ENCODE measurements around the gene ATP13A2. TPM values are rescaled to one million over a fixed set of nuclear protein-coding genes. Genes with fewer than 3 reads are reported as not detected.
"Not testable (repeated sequence)": the region's sequence is repeated elsewhere in the genome, so short reads cannot be mapped to it uniquely, and the experiment has no call there.

The ATP13A2 gene
- total RNA-seq, 8 experiments from 2014 or later: 32.2 to 80.0 (median 55.8) TPM

DNA sequence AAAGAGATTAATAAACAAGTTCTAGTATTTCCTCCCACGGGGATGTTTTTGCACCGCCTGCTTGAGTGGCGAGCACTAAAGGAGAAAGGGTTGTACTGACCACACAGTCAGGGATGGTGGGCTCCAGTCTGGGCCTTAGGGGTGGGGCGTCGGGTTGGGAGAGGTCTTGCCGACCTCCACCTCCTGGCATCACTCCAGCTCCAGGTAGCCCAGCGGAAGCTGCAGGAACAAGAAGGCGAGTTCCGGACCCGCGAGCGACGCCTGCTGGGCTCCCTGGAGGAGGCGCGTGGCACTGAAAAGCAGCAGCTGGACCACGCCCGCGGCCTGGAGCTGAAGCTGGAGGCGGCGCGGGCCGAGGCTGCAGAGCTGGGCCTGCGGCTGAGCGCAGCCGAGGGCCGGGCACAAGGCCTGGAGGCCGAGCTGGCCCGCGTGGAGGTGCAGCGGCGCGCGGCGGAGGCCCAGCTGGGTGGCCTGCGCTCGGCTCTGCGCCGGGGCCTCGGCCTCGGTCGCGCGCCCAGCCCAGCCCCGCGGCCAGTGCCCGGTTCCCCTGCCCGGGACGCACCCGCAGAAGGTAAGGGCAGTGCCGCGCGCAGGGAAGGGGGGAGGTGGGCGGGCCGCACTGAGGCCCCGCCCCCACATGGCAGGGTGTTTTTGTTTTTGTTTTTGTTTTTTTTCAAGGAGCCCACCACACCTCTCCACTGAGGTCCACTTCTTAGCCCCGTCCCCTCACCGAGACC lies 51.0 kb downstream of the ATP13A2 start:
- 7 to 80% (median 40%) methylated on average over 1 to 26 of the region's 57 CpGs; no CpG with 5 or more reads in 1 of the 10 experiments for WGBS, 10 experiments
- Histone ChIP-seq H3K4me3 (peak overlapping the region; percentile 14 to 28 (median 19)), H3K4me1 (replicated peaks in 1 of 2) (no peaks in the 10 kb centered on the region), H3K27ac (peak overlapping the region in 1 of 2 donors; percentile 19)
- peak; percentile 89 to 99 (median 90) for ATAC-seq (replicated peaks in 6 of 8)
- in situ Hi-C loops (cut with MboI; ENCODE audit: low pct_unique_long_range_greater_than_20kb in 2 of 9, low sequenced_read_pairs in 9 of 9, unreplicated experiment in 9 of 9): no loop called here

DNA sequence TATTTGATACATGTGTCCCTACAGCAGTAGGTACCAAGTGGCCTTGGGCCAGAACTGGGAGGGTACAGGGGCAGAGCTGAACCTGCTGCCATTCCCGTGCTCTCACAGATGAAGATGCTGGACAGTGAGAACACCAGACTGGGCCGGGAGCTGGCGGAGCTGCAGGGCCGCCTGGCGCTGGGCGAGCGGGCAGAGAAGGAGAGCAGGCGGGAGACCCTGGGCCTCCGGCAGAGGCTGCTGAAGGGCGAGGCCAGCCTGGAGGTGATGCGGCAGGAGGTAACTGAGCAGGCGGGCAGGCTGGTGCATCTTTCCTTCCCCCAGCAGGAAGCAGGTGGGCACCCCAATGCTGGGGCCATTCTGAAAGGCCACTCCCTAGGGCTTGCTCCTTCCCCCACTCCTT lies 53.3 kb downstream of the ATP13A2 start:
- WGBS, 10 experiments: 94 to 100% (median 100%) methylated on average over 1 to 10 of the region's 12 CpGs; no CpG with 5 or more reads in 6 of the 10 experiments
- no peak overlapping the region for H3K27ac ChIP-seq
- ATAC-seq (replicated peaks in 6 of 8): no peak
- no peaks in the 10 kb centered on the region for H3K4me1 ChIP-seq (replicated peaks in 1 of 2)
- in situ Hi-C loops (cut with MboI; ENCODE audit: low pct_unique_long_range_greater_than_20kb in 2 of 9, low sequenced_read_pairs in 9 of 9, unreplicated experiment in 9 of 9): loop anchor here in 1 of 9 experiments (10.0 kb wide), 1 partner anchor 86 kb away; no protein-coding TSS in a partner anchor
- no peak overlapping the region for H3K4me3 ChIP-seq

DNA sequence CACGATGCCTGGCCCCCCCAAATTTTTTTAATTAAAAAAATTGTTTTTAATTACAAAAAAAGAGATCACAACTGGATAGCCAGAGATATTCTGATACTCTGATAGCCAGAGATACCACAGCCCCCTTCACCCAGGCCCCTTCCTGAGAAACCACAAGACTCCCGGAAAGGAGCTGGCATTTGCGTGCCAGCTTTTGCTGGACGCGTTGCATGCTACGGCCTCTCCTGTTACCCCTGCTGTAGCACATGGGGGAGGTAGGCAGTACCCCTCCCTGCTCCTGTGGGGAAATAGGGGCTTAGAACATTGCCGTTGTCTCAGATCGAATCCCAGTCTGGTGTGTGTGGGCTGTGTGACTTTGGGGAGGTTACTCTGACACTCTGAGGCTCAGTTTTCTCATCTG lies 54.0 kb downstream of the ATP13A2 start:
- Histone ChIP-seq H3K27ac (no peak overlapping the region), H3K4me3 (no peak overlapping the region), H3K4me1 (replicated peaks in 1 of 2) (no peaks in the 10 kb centered on the region)
- no peak for ATAC-seq (replicated peaks in 6 of 8)
- in situ Hi-C loops (cut with MboI; ENCODE audit: low pct_unique_long_range_greater_than_20kb in 2 of 9, low sequenced_read_pairs in 9 of 9, unreplicated experiment in 9 of 9): loop anchor here in 1 of 9 experiments (10.0 kb wide), 1 partner anchor 87 kb away; no protein-coding TSS in a partner anchor
- 60 to 100% (median 97%) methylated on average over 1 to 8 of the region's 8 CpGs; no CpG with 5 or more reads in 1 of the 10 experiments for WGBS, 10 experiments

DNA sequence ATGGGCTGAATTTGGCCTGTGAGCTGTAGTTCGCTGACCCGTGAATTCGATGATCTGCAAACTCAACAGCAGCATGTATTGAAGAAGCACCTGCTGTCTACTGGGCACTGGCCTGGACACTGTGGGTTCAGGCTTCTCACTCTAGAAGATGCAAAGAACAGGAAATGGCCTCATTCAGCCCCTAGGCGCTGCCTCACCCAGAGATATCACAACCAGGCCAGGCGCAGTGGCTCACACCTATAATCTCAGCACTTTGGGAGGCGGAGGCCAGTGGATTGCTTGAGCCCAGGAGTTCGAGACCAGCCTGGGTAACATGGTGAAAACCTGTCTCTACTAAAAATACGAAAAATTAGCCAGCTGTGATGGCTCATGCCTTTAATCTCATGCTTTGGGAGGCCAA lies 55.0 kb downstream of the ATP13A2 start:
- Histone ChIP-seq H3K4me3 (no peak overlapping the region), H3K4me1 (replicated peaks in 1 of 2) (peaks cover 0 to 4% of the 10 kb centered on the region in 2 donors), H3K27ac (no peak overlapping the region)
- WGBS, 10 experiments: 81 to 100% (median 92%) methylated on average over 2 to 8 of the region's 8 CpGs; no CpG with 5 or more reads in 4 of the 10 experiments
- in situ Hi-C loops (cut with MboI; ENCODE audit: low pct_unique_long_range_greater_than_20kb in 2 of 9, low sequenced_read_pairs in 9 of 9, unreplicated experiment in 9 of 9): loop anchor here in 1 of 9 experiments (10.0 kb wide), 1 partner anchor 88 kb away; no protein-coding TSS in a partner anchor
- no peak for ATAC-seq (replicated peaks in 6 of 8)

DNA sequence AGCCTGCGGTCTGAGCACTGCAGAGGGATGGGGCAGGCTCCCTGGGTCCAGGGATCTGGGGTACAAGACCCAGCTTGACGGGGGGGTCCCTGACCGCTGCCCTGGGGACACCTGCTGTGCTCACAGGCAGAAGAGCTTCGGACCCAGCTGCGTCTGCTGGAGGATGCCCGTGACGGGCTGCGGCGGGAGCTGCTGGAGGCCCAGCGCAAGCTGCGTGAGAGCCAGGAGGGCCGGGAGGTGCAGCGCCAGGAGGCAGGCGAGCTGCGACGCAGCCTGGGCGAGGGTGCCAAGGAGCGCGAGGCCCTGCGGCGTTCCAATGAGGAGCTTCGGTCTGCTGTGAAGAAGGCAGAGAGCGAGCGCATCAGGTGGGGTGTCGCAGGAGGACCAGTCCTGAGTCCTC lies 56.5 kb downstream of the ATP13A2 start:
- Histone ChIP-seq H3K4me3 (no peak overlapping the region), H3K4me1 (replicated peaks in 1 of 2) (peaks cover 0 to 4% of the 10 kb centered on the region in 2 donors), H3K27ac (no peak overlapping the region)
- ATAC-seq (replicated peaks in 6 of 8): no peak
- in situ Hi-C loops (cut with MboI; ENCODE audit: low pct_unique_long_range_greater_than_20kb in 2 of 9, low sequenced_read_pairs in 9 of 9, unreplicated experiment in 9 of 9): loop anchor here in 1 of 9 experiments (10.0 kb wide), 1 partner anchor 90 kb away; no protein-coding TSS in a partner anchor
- 67 to 100% (median 90%) methylated on average over 1 to 23 of the region's 25 CpGs; no CpG with 5 or more reads in 3 of the 10 experiments for WGBS, 10 experiments

DNA sequence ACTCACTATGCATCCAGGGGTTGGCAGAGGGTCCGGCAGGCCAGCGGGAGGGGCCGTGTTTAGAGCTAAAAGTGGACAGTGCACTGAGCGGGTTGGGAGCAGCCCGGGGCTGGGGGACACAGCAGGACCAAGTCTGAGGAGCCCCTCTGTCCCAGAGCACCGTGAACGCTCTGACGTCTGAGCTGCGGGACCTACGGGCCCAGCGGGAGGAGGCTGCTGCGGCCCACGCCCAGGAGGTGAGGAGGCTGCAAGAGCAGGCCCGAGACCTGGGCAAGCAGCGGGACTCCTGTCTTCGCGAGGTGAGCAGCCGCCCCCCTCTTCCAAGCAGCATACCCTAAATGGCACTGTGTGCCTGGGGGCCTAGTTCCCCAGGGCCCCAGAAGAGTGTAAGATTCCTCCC lies 57.1 kb downstream of the ATP13A2 start:
- no peak for ATAC-seq (replicated peaks in 6 of 8)
- no peak overlapping the region for H3K27ac ChIP-seq
- 85 to 100% (median 90%) methylated on average over 4 of the region's 18 CpGs; no CpG with 5 or more reads in 7 of the 10 experiments for WGBS, 10 experiments
- in situ Hi-C loops (cut with MboI; ENCODE audit: low pct_unique_long_range_greater_than_20kb in 2 of 9, low sequenced_read_pairs in 9 of 9, unreplicated experiment in 9 of 9): loop anchor here in 1 of 9 experiments (10.0 kb wide), 1 partner anchor 90 kb away; no protein-coding TSS in a partner anchor
- peaks cover 0 to 4% of the 10 kb centered on the region in 2 donors for H3K4me1 ChIP-seq (replicated peaks in 1 of 2)
- no peak overlapping the region for H3K4me3 ChIP-seq

DNA sequence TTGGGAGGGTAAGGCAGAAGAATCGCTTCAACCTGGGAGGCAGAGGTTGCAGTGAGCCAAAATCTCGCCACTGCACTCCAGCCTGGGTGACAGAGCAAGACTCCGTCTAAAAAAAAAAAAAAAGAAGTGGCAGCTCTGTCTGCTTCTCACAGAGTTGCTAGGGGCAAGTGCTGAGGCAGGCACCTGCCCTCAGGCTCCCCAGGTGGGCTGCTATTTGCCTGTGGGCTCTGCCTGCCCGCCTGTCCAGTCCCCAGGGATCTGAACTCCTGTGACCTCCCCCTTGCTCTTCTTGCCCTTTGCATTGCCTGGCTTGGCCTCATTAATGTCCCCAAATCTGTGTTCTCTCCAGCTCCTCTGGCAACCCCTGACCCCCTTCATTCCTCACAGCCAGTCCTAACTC lies 59.4 kb downstream of the ATP13A2 start:
- H3K4me1 ChIP-seq (replicated peaks in 1 of 2); H3K4me3 ChIP-seq; ATAC-seq (replicated peaks in 6 of 8); H3K27ac ChIP-seq: not testable (repeated sequence)
- in situ Hi-C loops (cut with MboI; ENCODE audit: low pct_unique_long_range_greater_than_20kb in 2 of 9, low sequenced_read_pairs in 9 of 9, unreplicated experiment in 9 of 9): loop anchor here in 1 of 9 experiments (10.0 kb wide), 1 partner anchor 92 kb away; no protein-coding TSS in a partner anchor
- 60 to 100% (median 92%) methylated on average over 1 to 3 of the region's 4 CpGs; no CpG with 5 or more reads in 5 of the 10 experiments for WGBS, 10 experiments

DNA sequence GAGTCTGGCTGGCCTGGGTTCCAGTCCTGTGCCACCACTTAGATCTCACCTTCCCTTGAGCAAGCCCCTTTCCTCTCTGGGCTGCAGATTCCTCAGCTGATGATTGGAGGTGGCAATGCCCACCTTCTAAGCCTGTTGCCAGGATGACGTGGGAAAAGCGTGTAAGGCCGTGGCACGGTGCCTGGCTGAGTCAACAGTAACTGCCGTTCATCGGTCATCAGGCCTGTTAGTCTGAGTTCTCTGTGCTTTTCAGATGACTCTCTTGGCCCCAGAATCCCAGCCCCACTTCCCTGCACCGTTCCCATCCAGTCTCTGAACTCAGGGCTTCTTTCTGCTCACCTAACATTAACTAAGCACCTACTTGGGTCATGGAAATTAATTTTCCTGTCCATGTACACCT lies 62.7 kb downstream of the ATP13A2 start:
- ATAC-seq (replicated peaks in 6 of 8); H3K4me3 ChIP-seq; H3K27ac ChIP-seq; H3K4me1 ChIP-seq (replicated peaks in 1 of 2); in situ Hi-C loops (cut with MboI; ENCODE audit: low pct_unique_long_range_greater_than_20kb in 2 of 9, low sequenced_read_pairs in 9 of 9, unreplicated experiment in 9 of 9): not testable (repeated sequence)
- 0 to 100% (median 87%) methylated on average over 1 to 3 of the region's 7 CpGs; no CpG with 5 or more reads in 5 of the 10 experiments for WGBS, 10 experiments

DNA sequence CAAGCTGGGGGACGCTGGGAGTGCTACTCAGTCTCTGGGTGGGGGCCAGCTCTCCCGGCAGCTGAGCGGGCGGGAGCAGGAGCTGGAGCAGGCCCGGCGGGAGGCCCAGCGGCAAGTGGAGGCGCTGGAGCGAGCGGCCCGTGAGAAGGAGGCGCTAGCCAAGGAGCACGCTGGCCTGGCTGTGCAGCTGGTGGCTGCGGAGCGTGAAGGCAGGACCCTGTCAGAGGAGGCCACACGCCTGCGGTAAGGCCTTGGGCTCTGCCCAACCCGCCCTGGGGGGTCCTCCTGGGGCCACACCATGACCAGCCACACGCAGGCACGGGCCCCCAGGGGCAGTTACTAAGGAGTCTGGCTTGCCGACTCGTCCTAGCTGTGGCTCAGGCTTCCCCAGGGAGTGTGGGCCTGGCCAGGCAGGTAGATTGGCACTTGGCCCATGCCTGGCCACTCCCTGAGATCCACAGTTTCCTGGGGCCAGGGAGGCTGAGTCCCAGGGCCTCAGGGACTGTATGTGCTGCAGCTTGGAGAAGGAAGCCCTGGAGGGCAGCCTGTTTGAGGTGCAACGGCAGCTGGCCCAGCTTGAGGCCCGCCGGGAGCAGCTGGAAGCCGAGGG lies 63.3 kb downstream of the ATP13A2 start:
- H3K4me3 ChIP-seq; in situ Hi-C loops (cut with MboI; ENCODE audit: low pct_unique_long_range_greater_than_20kb in 2 of 9, low sequenced_read_pairs in 9 of 9, unreplicated experiment in 9 of 9); H3K27ac ChIP-seq; H3K4me1 ChIP-seq (replicated peaks in 1 of 2): not testable (repeated sequence)
- WGBS, 10 experiments: 80 to 94% (median 80%) methylated on average over 2 to 14 of the region's 26 CpGs; no CpG with 5 or more reads in 7 of the 10 experiments
- peak in 1 of 8 experiments; percentile 5 for ATAC-seq (replicated peaks in 6 of 8)

DNA sequence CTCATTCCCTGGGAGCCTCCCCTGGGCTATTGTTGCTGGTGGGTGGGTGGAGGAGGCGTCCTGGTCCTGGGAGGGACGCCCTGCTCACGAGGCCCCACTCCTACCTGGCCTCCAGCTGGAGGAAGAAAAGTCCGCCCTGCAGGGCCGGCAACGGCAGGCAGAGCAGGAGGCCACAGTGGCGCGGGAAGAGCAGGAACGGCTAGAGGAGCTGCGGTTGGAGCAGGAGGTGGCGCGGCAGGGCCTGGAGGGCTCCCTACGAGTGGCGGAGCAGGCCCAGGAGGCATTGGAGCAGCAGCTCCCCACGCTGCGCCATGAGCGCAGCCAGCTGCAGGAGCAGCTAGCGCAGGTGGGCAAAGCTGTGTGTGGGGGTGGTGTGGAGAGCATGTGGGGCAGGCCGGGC lies 65.1 kb downstream of the ATP13A2 start:
- peak in 2 of 8 experiments; percentile 14 to 16 for ATAC-seq (replicated peaks in 6 of 8)
- no peak overlapping the region for H3K4me3 ChIP-seq
- in situ Hi-C loops (cut with MboI; ENCODE audit: low pct_unique_long_range_greater_than_20kb in 2 of 9, low sequenced_read_pairs in 9 of 9, unreplicated experiment in 9 of 9): no loop called here
- no peak overlapping the region for H3K27ac ChIP-seq
- H3K4me1 ChIP-seq (replicated peaks in 1 of 2): no peaks in the 10 kb centered on the region
- WGBS, 10 experiments: 80 to 100% (median 93%) methylated on average over 1 to 16 of the region's 19 CpGs; no CpG with 5 or more reads in 3 of the 10 experiments

DNA sequence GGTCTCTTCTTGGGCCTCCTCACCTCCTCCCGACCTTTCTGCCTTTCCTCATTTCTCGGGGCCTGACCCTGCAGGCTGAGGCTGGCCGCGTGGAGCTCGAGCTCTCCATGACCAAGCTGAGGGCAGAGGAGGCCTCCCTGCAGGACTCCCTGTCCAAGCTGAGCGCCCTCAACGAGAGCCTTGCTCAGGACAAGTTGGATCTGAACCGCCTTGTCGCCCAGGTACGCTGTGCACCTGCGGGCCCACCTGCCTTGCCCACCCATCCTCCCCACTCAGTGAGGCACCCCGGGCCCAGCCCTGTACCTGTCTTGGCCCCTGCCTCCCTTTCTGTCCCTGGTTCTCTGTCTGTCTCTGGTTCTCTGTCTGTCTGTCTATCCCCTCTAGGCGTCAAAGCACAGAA lies 65.5 kb downstream of the ATP13A2 start:
- H3K4me3 ChIP-seq; H3K4me1 ChIP-seq (replicated peaks in 1 of 2); H3K27ac ChIP-seq; in situ Hi-C loops (cut with MboI; ENCODE audit: low pct_unique_long_range_greater_than_20kb in 2 of 9, low sequenced_read_pairs in 9 of 9, unreplicated experiment in 9 of 9): not testable (repeated sequence)
- 73 to 90% (median 80%) methylated on average over 1 to 10 of the region's 13 CpGs; no CpG with 5 or more reads in 5 of the 10 experiments for WGBS, 10 experiments
- ATAC-seq (replicated peaks in 6 of 8): peak in 2 of 8 experiments; percentile 7 to 13

DNA sequence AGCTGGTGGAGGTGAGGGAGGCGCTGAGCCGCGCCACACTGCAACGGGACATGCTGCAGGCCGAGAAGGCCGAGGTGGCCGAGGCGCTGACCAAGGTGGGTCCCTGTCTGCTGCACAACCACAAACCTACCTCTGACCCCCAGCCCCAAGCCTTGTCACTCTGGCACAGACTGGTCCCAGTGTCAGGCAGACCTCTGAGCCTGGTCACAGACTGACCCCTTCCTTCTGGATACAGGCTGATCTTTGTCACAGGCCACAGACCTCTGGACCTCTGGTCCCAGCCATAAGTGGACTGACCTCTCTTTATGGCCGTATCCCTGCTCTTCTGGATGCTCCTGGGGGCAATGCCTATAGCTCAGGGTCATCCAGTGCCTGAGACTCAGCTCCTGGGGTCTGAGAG lies 66.2 kb downstream of the ATP13A2 start:
- ATAC-seq (replicated peaks in 6 of 8): peak in 4 of 8 experiments; percentile 9 to 32 (median 18)
- WGBS, 10 experiments: 88% methylated on average over 1 of the region's 9 CpGs; no CpG with 5 or more reads in 9 of the 10 experiments
- H3K4me3 ChIP-seq; H3K4me1 ChIP-seq (replicated peaks in 1 of 2); H3K27ac ChIP-seq; in situ Hi-C loops (cut with MboI; ENCODE audit: low pct_unique_long_range_greater_than_20kb in 2 of 9, low sequenced_read_pairs in 9 of 9, unreplicated experiment in 9 of 9): not testable (repeated sequence)

DNA sequence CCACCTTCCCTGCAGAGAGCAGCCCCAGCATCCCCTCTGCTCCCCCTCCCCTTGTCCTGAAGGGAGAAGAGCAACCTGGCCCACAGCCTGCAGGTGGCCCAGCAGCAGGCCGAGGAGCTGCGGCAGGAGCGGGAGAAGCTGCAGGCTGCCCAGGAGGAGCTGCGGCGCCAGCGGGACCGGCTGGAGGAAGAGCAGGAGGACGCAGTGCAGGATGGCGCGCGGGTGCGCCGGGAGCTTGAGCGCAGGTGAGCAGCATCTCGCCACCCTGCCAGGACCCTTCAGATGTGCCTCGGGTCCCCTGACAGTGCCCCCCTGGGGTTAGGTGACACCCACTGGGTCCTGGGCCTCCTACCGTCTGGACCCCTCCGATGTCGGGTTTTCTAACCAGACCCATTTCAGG lies 67.7 kb downstream of the ATP13A2 start:
- Histone ChIP-seq H3K4me1 (replicated peaks in 1 of 2) (no peaks in the 10 kb centered on the region), H3K27ac (no peak overlapping the region), H3K4me3 (no peak overlapping the region)
- ATAC-seq (replicated peaks in 6 of 8): no peak
- in situ Hi-C loops (cut with MboI; ENCODE audit: low pct_unique_long_range_greater_than_20kb in 2 of 9, low sequenced_read_pairs in 9 of 9, unreplicated experiment in 9 of 9): no loop called here
- 40 to 100% (median 97%) methylated on average over 1 to 14 of the region's 19 CpGs; no CpG with 5 or more reads in 3 of the 10 experiments for whole genome bisulfite sequencing, 10 experiments

All from motor neuron (in vitro differentiated cells).